ENCODE results near the gene PRND. TPM values are rescaled to one million over a fixed set of nuclear protein-coding genes. Genes with fewer than 3 reads are reported as not detected.

Gene PRND
- total RNA-seq, 1 experiment from 2014 or later = not detected

DNA sequence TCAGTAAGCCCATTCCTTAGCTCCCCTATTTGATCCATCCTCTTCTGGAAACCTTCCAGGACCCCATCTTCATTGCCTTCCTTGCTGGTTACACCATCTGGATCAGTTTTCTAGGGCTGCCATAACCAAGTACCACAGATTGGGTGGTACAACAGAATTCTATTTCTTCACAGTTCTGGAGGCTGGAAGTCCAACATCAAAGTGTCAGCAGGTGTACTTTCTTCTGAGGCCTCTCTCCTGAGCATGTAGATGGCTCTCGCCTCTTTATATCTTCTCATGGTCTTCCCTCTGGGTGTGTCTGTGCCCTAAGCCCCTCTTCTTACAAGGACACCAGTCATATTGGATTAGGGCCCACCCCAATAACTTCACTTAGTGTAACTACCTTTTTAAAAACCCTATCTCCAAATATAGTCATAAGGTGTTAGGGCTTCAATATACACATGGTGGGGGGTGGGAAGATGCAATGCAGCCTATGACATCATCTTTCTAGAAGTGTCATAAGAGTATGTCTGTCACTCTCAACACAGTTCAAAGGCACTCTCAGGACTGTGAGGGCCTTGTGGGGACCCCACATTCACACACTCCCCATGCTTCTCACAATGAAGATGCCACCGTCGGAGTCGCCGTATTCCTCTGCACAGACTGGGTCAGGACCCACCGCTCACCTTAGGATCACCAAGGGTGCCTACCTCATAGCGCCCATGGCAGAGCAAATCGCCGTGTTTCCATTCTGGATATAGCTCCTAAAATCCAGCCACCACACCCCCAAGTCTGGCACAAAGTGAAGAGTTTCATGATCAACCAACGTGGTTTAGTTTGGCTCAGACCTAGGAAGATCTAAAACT is 12.2 kb upstream of the PRND start:
- Histone ChIP-seq H3K9me3 (ENCODE audit: low read length) (no peaks in the 10 kb centered on the region), H3K9me2 (replicated peaks; ENCODE audit: insufficient read depth, low read length) (no peaks in the 10 kb centered on the region), H3K79me2 (ENCODE audit: low read length) (no peaks in the 10 kb centered on the region), H3K27me3 (ENCODE audit: low read length) (no peaks in the 10 kb centered on the region), H3K4me1 (ENCODE audit: low read length) (peaks cover 18% of the 10 kb centered on the region), H4K20me1 (ENCODE audit: insufficient read depth, low read depth, low read length) (no peaks in the 10 kb centered on the region), H2AFZ (ENCODE audit: low read length) (no peak overlapping the region), H3K27ac (ENCODE audit: low read length) (no peak overlapping the region), H3K4me3 (ENCODE audit: low read length) (no peak overlapping the region), H3K4me2 (ENCODE audit: low read depth, low read length, poor library complexity, severe bottlenecking) (no peak overlapping the region), H3K36me3 (ENCODE audit: insufficient read depth, low read length) (no peaks in the 10 kb centered on the region), H3K9ac (ENCODE audit: low read length) (no peak overlapping the region)
- DNase-seq = no peak

- H3K27ac ChIP-seq (ENCODE audit: low read length) = no peak overlapping the region
- no peak overlapping the region for H2AFZ ChIP-seq (ENCODE audit: low read length)
- H3K9me3 ChIP-seq (ENCODE audit: low read length) = no peaks in the 10 kb centered on the region
- peaks cover 12% of the 10 kb centered on the region for H3K4me1 ChIP-seq (ENCODE audit: low read length)
- no peak overlapping the region for H3K4me3 ChIP-seq (ENCODE audit: low read length)
- no peaks in the 10 kb centered on the region for H4K20me1 ChIP-seq (ENCODE audit: insufficient read depth, low read depth, low read length)
- no peak overlapping the region for H3K4me2 ChIP-seq (ENCODE audit: low read depth, low read length, poor library complexity, severe bottlenecking)
- no peaks in the 10 kb centered on the region for H3K36me3 ChIP-seq (ENCODE audit: insufficient read depth, low read length)
- no peak overlapping the region for H3K9ac ChIP-seq (ENCODE audit: low read length)
- no peaks in the 10 kb centered on the region for H3K9me2 ChIP-seq (replicated peaks; ENCODE audit: insufficient read depth, low read length)
- no peaks in the 10 kb centered on the region for H3K27me3 ChIP-seq (ENCODE audit: low read length)
- no peak for DNase-seq
- no peaks in the 10 kb centered on the region for H3K79me2 ChIP-seq (ENCODE audit: low read length)
These were observed 11.6 kb upstream of the PRND start for GRCh38 chr20:4710106-4710475.

GRCh38 chr20:4711511-4711910 is 10.2 kb upstream of the PRND start:
- Histone ChIP-seq H3K36me3 (ENCODE audit: insufficient read depth, low read length) (no peaks in the 10 kb centered on the region), H2AFZ (ENCODE audit: low read length) (peak overlapping the region; percentile 84; the same call in 1 of the 2 replicates), H3K4me2 (ENCODE audit: low read depth, low read length, poor library complexity, severe bottlenecking) (peak overlapping the region; percentile 42), H4K20me1 (ENCODE audit: insufficient read depth, low read depth, low read length) (no peaks in the 10 kb centered on the region), H3K9ac (ENCODE audit: low read length) (no peak overlapping the region), H3K4me1 (ENCODE audit: low read length) (peaks cover 9% of the 10 kb centered on the region), H3K27ac (ENCODE audit: low read length) (no peak overlapping the region), H3K9me2 (replicated peaks; ENCODE audit: insufficient read depth, low read length) (no peaks in the 10 kb centered on the region), H3K79me2 (ENCODE audit: low read length) (no peaks in the 10 kb centered on the region), H3K4me3 (ENCODE audit: low read length) (0 out of 2 replicates have a peak overlapping the region, but pooled peaks have one; percentile 14), H3K27me3 (ENCODE audit: low read length) (no peaks in the 10 kb centered on the region), H3K9me3 (ENCODE audit: low read length) (no peaks in the 10 kb centered on the region)
- DNase-seq = no peak

DNA sequence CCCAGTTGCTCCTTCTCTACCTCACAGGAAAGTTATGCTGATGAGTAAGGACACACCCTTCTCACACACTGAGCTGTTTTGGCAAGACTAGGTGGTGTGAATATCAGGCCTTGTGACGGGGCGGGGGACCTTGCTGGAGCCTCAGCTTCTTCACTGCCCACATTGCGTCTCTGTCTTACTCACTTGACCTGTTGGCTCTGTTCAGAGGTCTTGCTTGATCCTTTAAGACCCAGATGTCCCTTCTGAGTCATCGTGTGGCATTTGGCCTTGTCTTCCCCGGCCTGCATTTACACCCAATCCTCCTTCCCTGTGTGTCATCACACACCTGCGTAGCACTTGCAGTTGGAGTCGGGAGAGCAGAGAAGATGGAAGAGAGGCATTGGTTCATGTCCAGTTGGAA is 8.3 kb upstream of the PRND start:
- Histone ChIP-seq H2AFZ (ENCODE audit: low read length) (no peak overlapping the region), H3K27me3 (ENCODE audit: low read length) (no peaks in the 10 kb centered on the region), H3K79me2 (ENCODE audit: low read length) (no peaks in the 10 kb centered on the region), H3K4me1 (ENCODE audit: low read length) (peaks cover 9% of the 10 kb centered on the region), H3K9me2 (replicated peaks; ENCODE audit: insufficient read depth, low read length) (no peaks in the 10 kb centered on the region), H3K9me3 (ENCODE audit: low read length) (no peaks in the 10 kb centered on the region), H3K9ac (ENCODE audit: low read length) (no peak overlapping the region), H3K27ac (ENCODE audit: low read length) (no peak overlapping the region), H3K4me2 (ENCODE audit: low read depth, low read length, poor library complexity, severe bottlenecking) (no peak overlapping the region), H3K36me3 (ENCODE audit: insufficient read depth, low read length) (no peaks in the 10 kb centered on the region), H3K4me3 (ENCODE audit: low read length) (no peak overlapping the region), H4K20me1 (ENCODE audit: insufficient read depth, low read depth, low read length) (no peaks in the 10 kb centered on the region)
- no peak for DNase-seq

GRCh38 chr20:4714818-4715217 is 6.9 kb upstream of the PRND start:
- Histone ChIP-seq H3K27me3 (ENCODE audit: low read length) (no peaks in the 10 kb centered on the region), H3K79me2 (ENCODE audit: low read length) (no peaks in the 10 kb centered on the region), H3K36me3 (ENCODE audit: insufficient read depth, low read length) (no peaks in the 10 kb centered on the region), H3K4me2 (ENCODE audit: low read depth, low read length, poor library complexity, severe bottlenecking) (no peak overlapping the region), H3K27ac (ENCODE audit: low read length) (no peak overlapping the region), H3K4me3 (ENCODE audit: low read length) (no peak overlapping the region), H3K9me3 (ENCODE audit: low read length) (no peaks in the 10 kb centered on the region), H4K20me1 (ENCODE audit: insufficient read depth, low read depth, low read length) (no peaks in the 10 kb centered on the region), H3K9ac (ENCODE audit: low read length) (no peak overlapping the region), H3K4me1 (ENCODE audit: low read length) (peaks cover 11% of the 10 kb centered on the region), H2AFZ (ENCODE audit: low read length) (no peak overlapping the region), H3K9me2 (replicated peaks; ENCODE audit: insufficient read depth, low read length) (no peaks in the 10 kb centered on the region)
- DNase-seq = no peak

GRCh38 chr20:4717816-4718570 is 3.7 kb upstream of the PRND start:
- Histone ChIP-seq H3K9me2 (replicated peaks; ENCODE audit: insufficient read depth, low read length) (no peaks in the 10 kb centered on the region), H3K27me3 (ENCODE audit: low read length) (no peaks in the 10 kb centered on the region), H3K4me3 (ENCODE audit: low read length) (no peak overlapping the region), H3K27ac (ENCODE audit: low read length) (no peak overlapping the region), H3K36me3 (ENCODE audit: insufficient read depth, low read length) (no peaks in the 10 kb centered on the region), H4K20me1 (ENCODE audit: insufficient read depth, low read depth, low read length) (no peaks in the 10 kb centered on the region), H3K4me2 (ENCODE audit: low read depth, low read length, poor library complexity, severe bottlenecking) (no peak overlapping the region), H3K4me1 (ENCODE audit: low read length) (peaks cover 18% of the 10 kb centered on the region), H3K79me2 (ENCODE audit: low read length) (no peaks in the 10 kb centered on the region), H3K9me3 (ENCODE audit: low read length) (no peaks in the 10 kb centered on the region), H2AFZ (ENCODE audit: low read length) (no peak overlapping the region), H3K9ac (ENCODE audit: low read length) (no peak overlapping the region)
- no peak for DNase-seq

DNA sequence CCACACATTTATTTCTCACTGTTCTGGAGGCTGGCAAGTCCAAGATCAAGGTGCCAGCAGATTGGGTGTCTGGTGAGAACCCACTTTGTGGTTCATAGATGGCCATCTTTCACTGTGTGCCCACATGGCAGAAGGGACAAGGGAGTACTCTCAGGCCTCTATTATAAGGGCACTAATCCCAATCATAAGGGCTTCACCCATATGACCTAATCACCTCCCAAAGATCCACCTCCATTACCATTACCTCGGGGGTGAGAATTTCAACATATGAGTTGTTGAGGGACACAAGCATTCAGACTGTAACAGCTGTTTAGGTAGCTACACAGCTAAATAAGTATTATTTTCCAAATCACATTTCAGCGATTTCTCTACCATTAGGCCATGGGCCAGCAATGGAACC is 2.5 kb upstream of the PRND start:
- H3K79me2 ChIP-seq (ENCODE audit: low read length) = no peaks in the 10 kb centered on the region
- no peaks in the 10 kb centered on the region for H3K9me2 ChIP-seq (replicated peaks; ENCODE audit: insufficient read depth, low read length)
- no peak overlapping the region for H2AFZ ChIP-seq (ENCODE audit: low read length)
- H4K20me1 ChIP-seq (ENCODE audit: insufficient read depth, low read depth, low read length) = no peaks in the 10 kb centered on the region
- no peak overlapping the region for H3K9ac ChIP-seq (ENCODE audit: low read length)
- H3K36me3 ChIP-seq (ENCODE audit: insufficient read depth, low read length) = no peaks in the 10 kb centered on the region
- DNase-seq = no peak
- H3K4me2 ChIP-seq (ENCODE audit: low read depth, low read length, poor library complexity, severe bottlenecking) = no peak overlapping the region
- H3K9me3 ChIP-seq (ENCODE audit: low read length) = no peaks in the 10 kb centered on the region
- H3K4me3 ChIP-seq (ENCODE audit: low read length) = no peak overlapping the region
- no peaks in the 10 kb centered on the region for H3K27me3 ChIP-seq (ENCODE audit: low read length)
- H3K27ac ChIP-seq (ENCODE audit: low read length) = no peak overlapping the region
- peaks cover 18% of the 10 kb centered on the region for H3K4me1 ChIP-seq (ENCODE audit: low read length)
